Astrocyte (in vitro differentiated cells and primary cell): ENCODE results near the gene XCR1. TPM values are rescaled to one million over a fixed set of nuclear protein-coding genes. Genes with fewer than 3 reads are reported as not detected.
"Not testable (repeated sequence)": the region's sequence is repeated elsewhere in the genome, so short reads cannot be mapped to it uniquely, and the experiment has no call there.

Experiments used
- DNase-seq: peaks from one replicate; pipeline ENCODE4 v3.0.0-alpha.2; 2010; ENCODE audit warnings: low read depth
- FAIRE-seq: peaks from 2 replicates; lab custom pipeline; 2011; peaks lifted over from hg19 to GRCh38; lab: Jason Lieb, UNC
- H2AFZ ChIP-seq: 2 replicates; pipeline ENCODE4 v1.6.0; 2012; ENCODE audit warnings: low read depth, low read length, inconsistent platforms
- H3K27ac ChIP-seq: 2 replicates; pipeline ENCODE4 v1.5.1; 2011; ENCODE audit warnings: low read depth, low read length, inconsistent platforms
- H3K27me3 ChIP-seq: 2 replicates; pipeline ENCODE4 v1.6.0; 2011; ENCODE audit warnings: low read length, inconsistent platforms; ENCODE audit not compliant: insufficient read depth
- H3K36me3 ChIP-seq: 2 replicates; pipeline ENCODE4 v1.5.1; 2011; ENCODE audit warnings: low read length, inconsistent platforms; ENCODE audit not compliant: insufficient read depth
- H3K4me1 ChIP-seq: 2 replicates; pipeline ENCODE4 v1.5.1; 2011; ENCODE audit warnings: low read length, inconsistent platforms; ENCODE audit not compliant: insufficient read depth
- H3K4me2 ChIP-seq: 2 replicates; pipeline ENCODE4 v1.6.0; 2012; ENCODE audit warnings: low read length, inconsistent platforms
- H3K4me3 ChIP-seq: 2 replicates; pipeline ENCODE4 v1.5.1; 2011; ENCODE audit warnings: low read depth, mild to moderate bottlenecking, low read length, inconsistent platforms; ENCODE audit not compliant: insufficient read depth
- H3K79me2 ChIP-seq: 2 replicates; pipeline ENCODE4 v1.6.0; 2012; ENCODE audit warnings: mild to moderate bottlenecking, low read length, inconsistent platforms; ENCODE audit not compliant: insufficient read depth
- H3K9ac ChIP-seq: 2 replicates; pipeline ENCODE4 v1.6.0; 2012; ENCODE audit warnings: mild to moderate bottlenecking, low read length, inconsistent platforms
- H3K9me3 ChIP-seq: 2 replicates; pipeline ENCODE4 v1.5.1; 2012; ENCODE audit warnings: low read depth, mild to moderate bottlenecking, low read length, inconsistent platforms; ENCODE audit not compliant: insufficient read depth
- H4K20me1 ChIP-seq: 2 replicates; pipeline ENCODE4 v1.6.0; 2012; ENCODE audit warnings: low read length, inconsistent platforms; ENCODE audit not compliant: insufficient read depth
- H3K27ac Mint-ChIP-seq: one replicate; pipeline ENCODE4 v1.8.0; 2021; ENCODE audit warnings: mild to moderate bottlenecking, mixed read lengths; ENCODE audit not compliant: unreplicated experiment
- H3K27me3 Mint-ChIP-seq: one replicate; pipeline ENCODE4 v1.8.0; 2021; ENCODE audit warnings: low read depth, mixed read lengths; ENCODE audit not compliant: unreplicated experiment
- H3K36me3 Mint-ChIP-seq: one replicate; pipeline ENCODE4 v1.8.0; 2021; ENCODE audit warnings: low read depth, mixed read lengths; ENCODE audit not compliant: unreplicated experiment
- H3K4me1 Mint-ChIP-seq: one replicate; pipeline ENCODE4 v1.8.0; 2021; ENCODE audit warnings: low read depth, mixed read lengths; ENCODE audit not compliant: unreplicated experiment
- H3K4me3 Mint-ChIP-seq: one replicate; pipeline ENCODE4 v1.8.0; 2021; ENCODE audit warnings: mild to moderate bottlenecking, moderate library complexity, mixed read lengths; ENCODE audit not compliant: unreplicated experiment
- H3K9me3 Mint-ChIP-seq: one replicate; pipeline ENCODE4 v1.8.0; 2021; ENCODE audit warnings: mild to moderate bottlenecking, mixed read lengths; ENCODE audit not compliant: unreplicated experiment
- CTCF ChIP-seq: IDR thresholded peaks from 2 replicates; pipeline ENCODE4 v1.5.1; 2011; ENCODE audit warnings: low read depth, mild to moderate bottlenecking, inconsistent platforms, low read length, moderate library complexity; ENCODE audit not compliant: insufficient read depth
- EZH2 ChIP-seq: IDR thresholded peaks from 2 replicates; pipeline ENCODE4 v1.6.1; 2012; ENCODE audit warnings: mild to moderate bottlenecking, low read length, inconsistent platforms; ENCODE audit not compliant: insufficient read depth
- total RNA-seq: library from RNA; stranded (reverse); gene quantifications from 2 replicates; pipeline ENCODE4 v1.2.1, GENCODE V29; 2021

XCR1 gene
- total RNA-seq, 1 donor from 2014 or later, result not detected

- H3K9me3 Mint-ChIP-seq, result peaks cover 3% of the 10 kb centered on the region
- TF ChIP-seq CTCF (no peak), EZH2 (no peak)
- H3K27me3 ChIP-seq, result peaks cover 2% of the 10 kb centered on the region
- peaks cover 2% of the 10 kb centered on the region for H3K27me3 Mint-ChIP-seq
- no peak overlapping the region for H3K4me2 ChIP-seq
- H3K4me3 Mint-ChIP-seq, result no peak overlapping the region
- H3K79me2 ChIP-seq, result no peaks in the 10 kb centered on the region
- no peaks in the 10 kb centered on the region for H3K9me3 ChIP-seq
- no peak overlapping the region for H3K4me3 ChIP-seq
- H2AFZ ChIP-seq, result no peak overlapping the region
- no peaks in the 10 kb centered on the region for H3K4me1 ChIP-seq
- no peaks in the 10 kb centered on the region for H3K36me3 Mint-ChIP-seq
- DNase-seq (no peak), FAIRE-seq (no peak)
- H3K27ac Mint-ChIP-seq, result no peak overlapping the region
- no peaks in the 10 kb centered on the region for H3K36me3 ChIP-seq
- peaks cover 1% of the 10 kb centered on the region for H3K4me1 Mint-ChIP-seq
- H3K9ac ChIP-seq, result no peak overlapping the region
- no peaks in the 10 kb centered on the region for H4K20me1 ChIP-seq
- H3K27ac ChIP-seq, result no peak overlapping the region
Measured at GRCh38 chr3:46001178-46001577, 26.1 kb downstream of the XCR1 start.

- peaks cover 2% of the 10 kb centered on the region for H3K27me3 ChIP-seq
- H3K36me3 ChIP-seq, result no peaks in the 10 kb centered on the region
- no peak overlapping the region for H3K27ac ChIP-seq
- H3K4me3 ChIP-seq, result no peak overlapping the region
- no peak overlapping the region for H3K4me2 ChIP-seq
- H2AFZ ChIP-seq, result no peak overlapping the region
- TF ChIP-seq CTCF (no peak), EZH2 (no peak)
- no peaks in the 10 kb centered on the region for H3K9me3 ChIP-seq
- DNase-seq, result no peak
- no peaks in the 10 kb centered on the region for H3K36me3 Mint-ChIP-seq
- H3K4me1 Mint-ChIP-seq, result peaks cover 4% of the 10 kb centered on the region
- peaks cover 7% of the 10 kb centered on the region for H3K4me1 ChIP-seq
- peaks cover 3% of the 10 kb centered on the region for H3K79me2 ChIP-seq
- H3K4me3 Mint-ChIP-seq, result no peak overlapping the region
- no peak overlapping the region for H3K27ac Mint-ChIP-seq
- peaks cover 2% of the 10 kb centered on the region for H3K27me3 Mint-ChIP-seq
- H3K9ac ChIP-seq, result no peak overlapping the region
- peaks cover 3% of the 10 kb centered on the region for H4K20me1 ChIP-seq
- peaks cover 3% of the 10 kb centered on the region for H3K9me3 Mint-ChIP-seq
- FAIRE-seq, result no peak
Measured at GRCh38 chr3:45997942-45998341, 29.3 kb downstream of the XCR1 start.

GRCh38 chr3:45997499-45997898 lies 29.8 kb downstream of the XCR1 start:
- not testable (repeated sequence) for H3K9me3 ChIP-seq, H3K36me3 Mint-ChIP-seq, H2AFZ ChIP-seq, H3K27me3 Mint-ChIP-seq, H3K4me1 Mint-ChIP-seq, H3K27me3 ChIP-seq, H3K4me2 ChIP-seq, H3K4me3 Mint-ChIP-seq, H3K79me2 ChIP-seq, H3K9me3 Mint-ChIP-seq, H3K4me3 ChIP-seq, H3K27ac Mint-ChIP-seq, DNase-seq, FAIRE-seq, H3K27ac ChIP-seq, H3K9ac ChIP-seq, H3K36me3 ChIP-seq, H4K20me1 ChIP-seq
- H3K4me1 ChIP-seq, result peaks cover 11% of the 10 kb centered on the region
